GM21619 (cell line): ENCODE results near the gene SLC25A40.
"Not testable (repeated sequence)": the region's sequence is repeated elsewhere in the genome, so short reads cannot be mapped to it uniquely, and the experiment has no call there.

Source experiments
- ATAC-seq: cut with Tn5 transposase; IDR thresholded peaks from one replicate; pipeline ENCODE4 v1.9.1; 2021; ENCODE audit not compliant: unreplicated experiment

The SLC25A40 gene

GRCh38 chr7:87872346-87872745, 3.8 kb downstream of the SLC25A40 start:
- no peak for ATAC-seq

DNA sequence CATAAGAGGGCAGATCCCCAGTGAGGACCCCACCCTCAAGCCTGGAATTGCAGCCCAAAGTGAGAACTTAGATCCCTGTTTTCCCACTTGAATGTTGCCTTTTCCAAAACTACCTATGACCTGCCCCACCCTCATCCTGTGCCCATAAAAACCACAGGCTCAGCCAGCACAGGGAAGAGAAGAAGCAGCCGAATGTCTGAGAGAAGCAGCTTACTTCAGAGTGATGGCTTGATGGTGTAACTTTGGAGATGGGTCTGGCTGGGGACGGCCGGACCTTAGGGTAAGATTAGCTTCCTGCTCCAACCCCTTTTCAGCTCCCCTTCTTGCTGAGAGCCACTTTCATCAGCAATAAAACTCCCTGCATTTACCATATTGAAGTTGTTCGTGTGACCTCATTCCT, 5.7 kb downstream of the SLC25A40 start:
- no peak for ATAC-seq

- not testable (repeated sequence) for ATAC-seq
Observed at GRCh38 chr7:87866533-87866932, 9.6 kb downstream of the SLC25A40 start.

DNA sequence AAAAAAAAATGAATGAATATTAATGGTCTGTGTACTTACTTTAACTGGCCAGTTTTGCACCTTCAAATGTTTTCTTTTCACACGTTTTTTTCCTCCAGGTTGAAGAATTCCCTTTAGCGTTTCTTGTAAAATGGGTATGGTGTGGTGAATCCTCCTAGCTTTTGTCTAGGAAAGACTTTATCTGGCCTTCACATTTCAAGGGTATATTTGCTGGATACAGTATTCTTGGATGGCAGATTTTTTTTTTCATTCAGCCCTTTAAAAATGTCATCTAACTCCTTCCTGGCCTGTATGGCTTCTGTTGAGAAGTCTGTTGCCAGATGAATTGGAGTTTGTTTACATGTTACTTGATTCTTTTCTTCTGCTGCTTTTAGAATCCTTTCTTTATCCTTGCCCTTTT, 10.1 kb downstream of the SLC25A40 start:
- no peak for ATAC-seq

DNA sequence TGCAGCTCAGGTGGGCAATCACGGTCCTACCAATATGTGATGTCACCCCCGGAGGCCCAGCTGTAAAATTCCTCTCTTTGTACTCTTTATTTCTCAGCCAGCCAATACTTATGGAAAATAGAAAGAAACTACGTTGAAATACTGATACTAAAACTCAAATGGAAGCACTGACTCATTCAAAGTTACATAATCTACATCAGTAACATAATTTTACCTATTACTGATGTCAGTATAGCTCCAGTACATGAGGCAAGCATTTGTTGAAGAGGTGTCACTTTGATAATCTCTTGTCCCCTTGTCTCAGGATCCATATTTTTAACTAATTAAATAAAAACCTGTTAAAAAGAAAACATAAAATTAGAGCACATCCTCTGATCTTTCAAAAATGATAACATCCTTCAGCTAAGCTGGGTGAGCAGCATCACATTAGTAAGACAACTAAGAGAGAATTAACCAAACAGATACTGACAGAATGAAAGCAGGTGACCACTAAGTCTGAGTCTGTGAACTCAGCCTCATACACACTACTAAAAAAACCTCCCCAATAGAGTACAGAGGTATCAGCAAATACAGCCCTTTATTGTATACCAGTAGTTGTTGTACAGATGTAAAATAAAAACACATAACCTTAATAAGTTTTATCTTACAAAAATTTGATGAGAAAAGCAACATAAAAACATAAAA, 17.6 kb downstream of the SLC25A40 start:
- no peak for ATAC-seq

GRCh38 chr7:87853237-87853864, 22.8 kb downstream of the SLC25A40 start:
- ATAC-seq = no peak

- no peak for ATAC-seq
Observed at GRCh38 chr7:87852306-87852705, 23.9 kb downstream of the SLC25A40 start.

GRCh38 chr7:87850836-87851593, 25.1 kb downstream of the SLC25A40 start:
- ATAC-seq = no peak

DNA sequence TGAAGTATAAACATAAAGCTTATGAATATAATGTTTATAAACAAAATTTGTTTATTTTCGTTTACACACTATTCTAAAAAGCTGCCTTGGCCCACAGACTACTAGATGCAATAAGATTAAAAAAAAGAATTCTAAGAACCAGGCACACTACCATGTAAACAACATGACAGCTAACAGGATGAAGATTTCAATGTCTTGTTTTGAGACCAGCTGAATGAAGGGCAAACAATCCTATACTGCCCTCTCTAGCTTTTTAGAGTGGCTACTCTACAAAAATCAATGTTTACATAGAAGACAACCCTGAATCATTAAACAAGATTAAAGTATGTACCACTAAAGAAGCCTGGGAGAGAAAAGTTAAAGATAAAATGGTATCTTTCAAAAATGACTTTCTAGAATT, 38.6 kb downstream of the SLC25A40 start:
- ATAC-seq = no peak

DNA sequence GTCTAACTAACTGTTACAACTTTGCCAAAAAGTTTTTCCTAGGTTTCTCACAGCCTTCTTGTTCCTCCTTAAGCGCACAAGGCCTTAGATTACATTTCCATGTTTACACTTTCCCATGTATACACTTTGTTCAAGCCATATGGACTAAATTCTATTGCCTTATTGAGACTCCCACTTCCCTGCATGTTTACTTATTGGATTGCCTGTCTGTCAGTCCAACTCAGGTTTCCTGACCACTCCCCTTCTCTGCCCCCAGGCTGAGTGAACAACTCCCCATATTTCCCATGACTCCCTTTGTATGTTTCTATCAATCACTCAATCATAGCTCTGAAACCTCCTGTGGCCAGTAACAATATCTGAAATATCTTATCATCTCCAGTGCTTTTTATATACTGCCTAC, 43.0 kb downstream of the SLC25A40 start:
- ATAC-seq = no peak

DNA sequence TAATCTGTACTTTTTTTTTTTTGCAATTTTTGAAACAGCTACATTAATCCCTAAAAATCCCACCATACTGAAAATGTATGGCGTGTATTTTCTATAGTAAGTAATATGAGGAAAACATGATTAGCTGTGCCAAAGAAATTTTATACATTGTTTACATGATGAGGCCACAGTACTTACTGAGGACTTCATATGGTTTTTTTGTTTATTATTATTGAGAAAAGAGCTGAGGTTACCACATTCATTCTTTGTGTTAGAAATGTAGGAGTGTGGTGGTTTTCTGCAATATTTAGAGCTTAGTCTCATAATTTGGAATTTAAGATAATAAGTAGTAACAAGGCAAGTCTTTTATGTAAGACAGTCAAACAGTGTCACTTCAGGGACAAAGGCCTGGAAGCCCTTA, 45.1 kb downstream of the SLC25A40 start:
- ATAC-seq = no peak

- not testable (repeated sequence) for ATAC-seq
Observed at GRCh38 chr7:87828383-87828782, 47.8 kb downstream of the SLC25A40 start.

DNA sequence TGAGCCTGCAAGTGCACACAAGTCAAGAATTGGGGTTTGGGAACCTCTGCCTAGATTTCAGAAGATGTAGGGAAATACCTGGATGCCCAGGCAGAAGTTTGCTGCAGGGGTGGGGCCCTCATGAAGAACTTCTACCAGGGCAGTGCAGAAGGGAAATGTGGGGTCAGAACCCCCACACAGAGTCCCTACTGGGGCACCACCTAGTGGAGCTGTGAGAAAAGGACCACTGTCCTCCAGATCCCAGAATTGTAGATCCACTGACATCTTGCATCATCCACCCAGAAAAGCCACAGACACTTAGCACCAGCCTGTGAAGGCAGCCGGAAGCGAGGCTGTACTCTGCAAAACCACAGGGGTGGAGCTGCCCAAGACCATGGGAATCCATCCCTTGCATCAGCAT, 50.8 kb downstream of the SLC25A40 start:
- not testable (repeated sequence) for ATAC-seq

DNA sequence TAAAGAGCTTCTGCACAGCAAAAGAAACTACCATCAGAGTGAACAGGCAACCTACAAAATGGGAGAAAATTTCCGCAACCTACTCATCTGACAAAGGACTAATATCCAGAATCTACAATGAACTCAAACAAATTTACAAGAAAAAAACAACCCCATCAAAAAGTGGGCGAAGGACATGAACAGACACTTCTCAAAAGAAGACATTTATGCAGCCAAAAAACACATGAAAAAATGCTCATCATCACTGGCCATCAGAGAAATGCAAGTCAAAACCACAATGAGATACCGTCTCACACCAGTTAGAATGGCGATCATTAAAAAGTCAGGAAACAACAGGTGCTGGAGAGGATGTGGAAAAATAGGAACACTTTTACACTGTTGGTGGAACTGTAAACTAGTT, 54.1 kb downstream of the SLC25A40 start:
- not testable (repeated sequence) for ATAC-seq

GRCh38 chr7:87818336-87818735, 57.8 kb downstream of the SLC25A40 start:
- no peak for ATAC-seq

DNA sequence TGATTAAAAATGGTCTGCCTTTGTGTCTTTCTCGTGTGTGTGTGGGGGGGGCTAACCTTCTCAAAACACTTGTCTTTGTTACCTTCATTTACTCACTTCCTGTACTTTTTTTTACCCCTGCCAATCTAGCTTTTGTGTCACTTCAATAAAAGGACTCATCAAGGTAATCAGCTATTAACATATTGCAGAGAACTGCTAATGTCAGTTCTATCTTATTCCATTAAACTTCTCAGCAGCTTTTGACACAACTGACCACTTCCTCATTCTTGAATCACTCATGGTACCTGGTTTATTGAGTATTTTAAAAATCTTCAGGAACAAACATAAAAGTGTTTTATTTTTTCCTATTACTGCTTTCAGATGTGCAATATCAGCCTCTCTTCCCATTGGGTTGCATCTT, 59.8 kb downstream of the SLC25A40 start:
- ATAC-seq = no peak

GRCh38 chr7:87810726-87811125, 65.4 kb downstream of the SLC25A40 start:
- no peak for ATAC-seq

DNA sequence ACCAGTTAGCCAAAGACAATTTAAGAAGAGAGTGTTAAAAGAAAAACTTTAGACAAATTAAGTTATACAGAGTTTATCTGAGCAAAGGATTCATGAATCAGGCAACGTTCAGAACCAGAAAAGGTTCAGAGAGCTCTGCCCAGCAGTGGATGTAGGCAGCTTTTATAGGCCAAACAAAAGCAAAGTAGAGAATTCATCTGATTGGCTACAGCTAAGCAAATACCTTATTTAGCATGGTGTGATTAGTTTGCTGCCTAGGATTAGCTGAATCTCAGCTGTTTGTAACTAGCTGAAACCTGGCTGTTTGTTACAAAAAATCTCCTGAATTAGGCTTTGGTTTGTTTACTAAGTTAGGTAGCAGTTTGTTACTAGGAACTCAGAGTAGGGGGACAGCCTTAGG, 66.0 kb downstream of the SLC25A40 start:
- no peak for ATAC-seq

GRCh38 chr7:87806150-87806549, 70.0 kb downstream of the SLC25A40 start:
- ATAC-seq = no peak

GRCh38 chr7:87797798-87798403, 78.3 kb downstream of the SLC25A40 start:
- peak; percentile 92 for ATAC-seq

DNA sequence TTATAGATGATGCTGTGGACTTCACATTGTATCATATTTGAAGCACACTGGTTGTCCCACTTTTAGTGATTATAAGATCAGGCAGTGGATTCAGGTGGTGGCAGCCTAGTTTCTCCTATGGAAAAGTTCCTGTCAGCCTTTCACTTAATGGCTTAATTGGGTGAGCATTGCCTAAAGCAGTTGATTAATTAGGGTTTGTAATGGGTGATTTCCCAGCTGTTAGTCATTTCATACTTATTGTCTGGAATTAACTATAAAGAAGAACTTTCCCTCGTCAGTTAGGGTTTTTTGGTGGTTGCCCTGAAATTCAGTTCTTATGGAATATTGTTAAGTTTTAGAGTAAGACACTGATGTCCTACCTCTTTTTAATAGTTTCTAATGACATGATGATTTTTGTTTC, 78.8 kb downstream of the SLC25A40 start:
- peak; percentile 25 for ATAC-seq
